Activated CD8-positive, alpha-beta memory T cell treated with anti-CD3 and anti-CD28 coated beads for 1 hour (primary cell): Measurements from ENCODE around the gene RUNX2.

Experiments used
- DNase-seq, 2 donors: peaks; one replicate each; pipeline ENCODE4 v3.0.0-alpha.2; 2020; ENCODE audit warnings: low read depth in 1 of 2; ENCODE audit errors: extremely low read depth in 1 of 2

The RUNX2 gene

DNA sequence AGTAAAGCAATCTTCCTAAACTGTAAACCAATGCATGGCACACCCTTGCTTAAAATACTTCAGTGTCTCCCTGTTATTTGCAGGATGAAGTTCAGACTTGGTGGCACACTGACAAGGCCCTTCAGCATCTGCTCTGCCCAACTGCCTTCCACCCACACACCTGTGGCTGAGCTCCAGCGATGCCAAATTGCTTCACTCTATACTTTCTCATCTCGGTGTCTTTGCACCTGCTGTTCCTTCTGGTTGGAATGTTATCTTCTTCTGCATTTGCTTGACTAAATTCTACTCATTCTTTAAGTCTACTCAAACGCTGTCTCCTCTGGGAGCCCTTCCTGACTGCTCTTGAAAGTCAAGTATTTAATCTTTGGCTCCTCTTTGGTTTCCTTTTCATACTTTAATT is 149.7 kb downstream of the RUNX2 start:
- DNase-seq = no peak

DNA sequence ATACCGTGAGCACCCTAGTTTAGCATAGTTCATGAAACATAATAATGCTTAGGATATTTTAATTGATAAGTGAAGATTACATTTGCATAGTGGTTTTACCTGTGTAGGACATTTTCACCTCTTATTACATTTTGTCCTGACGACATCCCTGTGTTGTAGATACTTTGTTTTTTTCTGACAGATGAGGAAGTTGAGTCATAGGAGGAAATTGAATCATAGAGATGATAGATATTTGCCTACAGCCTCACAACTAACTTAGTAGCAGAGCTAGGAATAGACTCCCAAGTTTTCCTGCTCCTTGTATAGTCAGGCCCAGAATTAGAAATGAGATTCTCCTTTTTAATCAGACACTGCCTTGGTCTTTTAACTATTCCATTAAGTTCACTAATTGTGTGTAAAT is 150.1 kb downstream of the RUNX2 start:
- DNase-seq = no peak

DNA sequence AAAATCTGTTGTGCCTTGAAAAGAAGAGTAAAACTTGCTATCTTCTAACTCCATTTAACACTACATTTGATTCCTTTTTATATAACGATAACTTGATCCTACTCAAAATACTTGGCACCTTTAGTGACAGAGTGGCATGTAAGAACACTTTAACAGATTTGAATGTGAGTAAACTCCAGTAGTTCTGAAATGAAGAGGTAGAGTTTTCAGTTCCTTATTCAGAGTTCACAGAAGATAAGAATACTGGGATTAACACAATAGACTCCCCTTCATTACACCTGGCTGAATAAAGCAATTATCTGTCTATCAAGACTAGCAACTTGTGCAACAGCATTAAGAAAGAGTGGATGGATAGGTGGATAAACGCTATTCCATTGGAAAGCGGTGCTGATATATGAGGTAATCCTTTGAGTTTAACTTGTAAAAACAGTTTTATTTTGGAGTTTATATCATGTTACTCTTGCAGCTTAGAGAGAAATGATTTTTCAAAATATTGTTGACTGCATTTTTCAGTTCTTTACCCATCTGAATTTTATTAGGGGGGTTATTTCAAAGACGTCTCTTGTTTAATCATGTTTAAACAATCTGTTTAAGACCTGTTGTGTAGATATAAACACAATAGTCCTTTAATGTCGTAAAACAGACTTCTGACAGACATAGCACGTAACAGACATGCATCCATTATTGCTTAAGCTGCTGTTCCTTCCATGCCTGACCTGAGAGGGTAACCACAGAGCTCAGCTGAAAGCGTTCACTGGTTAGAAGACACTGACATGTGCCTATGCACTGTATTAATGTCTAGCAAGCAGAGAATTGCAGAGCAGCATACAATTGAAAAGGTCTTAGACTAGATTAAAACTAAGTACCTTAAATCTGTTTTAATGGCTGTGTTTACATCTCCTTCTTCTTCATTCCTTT is 152.0 kb downstream of the RUNX2 start:
- DNase-seq = no peak

- no peak for DNase-seq
Measured at GRCh38 chr6:45480752-45481415, 152.8 kb downstream of the RUNX2 start.

GRCh38 chr6:45483021-45483420 is 154.9 kb downstream of the RUNX2 start:
- DNase-seq = no peak

DNA sequence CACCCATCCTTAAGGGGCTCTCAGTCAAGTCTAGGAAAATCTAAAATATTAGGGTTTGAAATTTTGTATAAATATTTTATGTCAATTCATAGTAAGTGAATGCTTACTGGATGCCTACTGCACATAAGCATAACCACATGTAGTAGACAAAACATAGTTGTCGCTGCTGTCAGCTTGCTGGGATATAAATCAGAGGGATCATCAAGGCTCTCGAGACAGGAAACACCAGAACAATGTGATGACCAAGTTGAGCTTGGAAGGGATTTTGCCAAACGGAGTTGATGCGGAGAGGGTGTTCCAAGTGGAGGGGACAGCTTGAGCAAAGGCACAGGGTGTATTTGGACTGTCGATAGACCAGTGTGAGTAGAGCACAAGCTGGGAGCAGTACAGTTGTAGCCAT is 155.4 kb downstream of the RUNX2 start:
- DNase-seq = no peak

DNA sequence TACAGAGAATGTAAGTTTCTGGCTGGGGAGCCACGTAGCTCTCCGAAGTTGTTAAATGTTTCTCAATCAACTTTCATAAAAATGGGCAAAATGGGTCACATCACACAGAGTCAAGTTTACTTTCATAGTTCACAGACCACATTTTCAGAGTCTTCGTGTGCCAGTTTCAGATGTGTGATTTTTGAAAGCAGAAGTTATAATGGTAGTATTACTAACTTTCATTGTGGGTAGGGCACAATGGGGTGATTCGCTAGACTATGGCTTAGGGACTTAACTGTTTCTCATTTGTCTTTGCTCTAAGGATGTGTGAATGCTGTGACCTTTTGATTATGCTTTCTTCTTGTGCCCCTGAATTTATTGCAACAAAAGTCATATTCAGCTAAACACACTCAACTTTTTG is 158.6 kb downstream of the RUNX2 start:
- no peak for DNase-seq

DNA sequence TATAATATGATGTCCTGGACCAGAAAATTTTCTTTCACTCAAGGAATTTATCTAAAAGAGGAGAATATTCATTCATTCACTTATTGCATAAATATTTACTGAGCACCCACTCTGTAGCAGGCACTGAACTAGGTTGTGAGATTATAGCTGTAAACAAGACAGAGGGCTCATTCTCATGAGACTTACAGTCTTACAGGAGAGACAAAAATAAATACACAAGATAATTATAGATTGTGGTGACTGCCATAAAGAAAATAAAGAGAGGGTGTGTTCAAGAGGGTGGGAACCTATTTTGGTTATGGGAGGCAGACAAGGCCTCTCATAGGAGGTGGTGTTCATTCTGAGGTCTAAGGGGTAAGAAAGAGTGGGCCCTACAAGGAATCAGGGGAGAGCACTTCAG is 159.5 kb downstream of the RUNX2 start:
- DNase-seq = no peak

DNA sequence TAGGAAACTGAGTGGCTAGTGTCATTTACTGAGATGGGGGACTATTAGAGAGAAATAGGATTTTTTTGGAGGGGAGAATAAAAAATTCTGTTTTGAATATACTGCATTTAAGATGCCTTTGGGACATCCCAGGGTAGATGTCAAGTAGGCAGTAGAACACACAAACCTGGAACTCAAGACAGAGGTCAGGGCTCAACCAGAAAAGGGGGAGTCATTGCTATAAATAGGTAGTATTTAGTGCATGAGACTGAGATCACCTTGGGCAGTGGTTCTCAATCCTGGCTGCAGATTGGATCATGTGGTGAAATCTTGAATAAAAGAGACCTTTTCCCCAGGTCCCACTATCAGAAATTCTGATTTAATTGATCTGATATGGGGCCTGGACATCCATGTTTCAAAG is 160.1 kb downstream of the RUNX2 start:
- no peak for DNase-seq

DNA sequence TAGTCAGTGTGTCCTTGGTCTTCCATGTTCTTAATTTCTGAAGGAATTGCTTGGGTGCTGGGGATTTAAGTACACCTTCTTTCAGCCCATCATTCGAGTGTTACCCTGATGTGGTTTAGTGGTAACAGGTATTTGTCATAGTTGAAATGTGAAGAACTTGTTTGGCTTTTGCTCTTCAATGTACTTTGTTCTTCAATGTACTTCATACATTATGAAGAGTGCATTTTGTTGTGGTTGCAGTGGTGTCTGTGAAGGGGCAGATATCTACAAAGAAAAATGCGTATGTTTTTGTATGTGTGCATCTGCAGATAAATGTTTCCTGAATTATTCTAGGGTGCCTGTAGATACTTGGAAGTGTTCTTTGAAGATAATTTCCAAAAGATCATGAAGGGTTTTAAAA is 160.8 kb downstream of the RUNX2 start:
- DNase-seq = no peak

GRCh38 chr6:45491048-45491735 is 163.1 kb downstream of the RUNX2 start:
- no peak for DNase-seq

DNA sequence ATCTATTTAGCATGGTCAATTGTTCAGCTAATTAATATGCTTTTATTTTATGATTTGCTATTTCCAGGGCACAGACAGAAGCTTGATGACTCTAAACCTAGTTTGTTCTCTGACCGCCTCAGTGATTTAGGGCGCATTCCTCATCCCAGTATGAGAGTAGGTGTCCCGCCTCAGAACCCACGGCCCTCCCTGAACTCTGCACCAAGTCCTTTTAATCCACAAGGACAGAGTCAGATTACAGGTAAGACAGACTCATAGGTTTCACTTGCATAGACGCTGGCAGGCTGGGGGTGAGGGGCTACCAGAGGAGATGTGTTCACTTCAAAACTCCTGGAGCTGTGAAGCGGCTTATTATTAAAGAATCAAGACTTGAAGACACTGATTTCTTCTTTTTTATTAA is 163.7 kb downstream of the RUNX2 start:
- no peak for DNase-seq

GRCh38 chr6:45493761-45494160 is 165.6 kb downstream of the RUNX2 start:
- DNase-seq = no peak

GRCh38 chr6:45494416-45495135 is 166.4 kb downstream of the RUNX2 start:
- DNase-seq = no peak

DNA sequence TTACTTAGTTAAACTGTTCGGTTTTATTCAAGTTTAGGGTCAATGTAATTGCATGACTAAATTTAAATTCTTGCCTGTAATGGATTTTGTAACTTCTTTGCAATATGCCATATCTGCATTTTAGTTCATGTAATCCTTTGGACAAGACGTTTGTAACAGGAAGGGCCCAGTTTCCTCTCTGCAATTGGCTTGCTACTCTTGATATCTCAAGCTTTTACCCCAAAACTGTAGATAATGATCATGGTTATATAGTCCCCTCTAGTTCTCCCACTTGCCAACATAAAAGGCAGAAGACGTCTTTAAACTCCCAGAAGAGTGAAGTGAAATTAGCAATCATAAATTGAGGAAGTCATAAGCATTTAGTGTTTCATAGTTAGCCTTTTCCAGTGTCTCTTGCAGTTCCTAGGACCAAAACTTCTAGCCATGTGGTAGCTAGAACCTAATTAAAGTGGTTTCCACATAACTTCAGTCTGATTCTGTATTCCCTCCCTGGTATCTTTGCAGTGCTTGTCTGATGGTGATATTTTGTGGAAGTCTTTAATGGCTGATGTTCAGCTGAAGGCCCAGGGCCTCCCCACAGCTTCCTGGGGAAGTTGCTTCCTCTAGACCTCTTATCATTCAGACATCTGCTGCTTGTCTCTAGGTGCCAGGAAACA is 167.4 kb downstream of the RUNX2 start:
- no peak for DNase-seq

DNA sequence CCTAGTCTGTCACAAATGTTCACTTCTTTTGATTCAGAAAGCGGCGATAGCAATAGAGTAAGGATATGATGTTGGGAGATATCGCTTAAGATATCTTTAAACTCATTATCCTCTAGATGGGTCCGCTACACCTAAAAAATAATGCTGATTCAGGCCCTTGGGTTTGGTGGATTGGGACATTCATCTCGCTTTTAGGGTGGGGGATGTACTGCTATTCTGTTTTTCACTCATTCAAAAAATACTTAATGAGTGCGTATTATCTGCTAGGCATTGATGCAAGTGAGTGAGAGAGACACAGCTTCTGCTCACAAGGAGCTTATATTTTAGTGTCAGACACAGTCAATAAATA is 167.9 kb downstream of the RUNX2 start:
- no peak for DNase-seq

GRCh38 chr6:45498591-45498990 is 170.5 kb downstream of the RUNX2 start:
- no peak for DNase-seq

- no peak for DNase-seq
Measured at GRCh38 chr6:45500924-45501816, 173.0 kb downstream of the RUNX2 start.

DNA sequence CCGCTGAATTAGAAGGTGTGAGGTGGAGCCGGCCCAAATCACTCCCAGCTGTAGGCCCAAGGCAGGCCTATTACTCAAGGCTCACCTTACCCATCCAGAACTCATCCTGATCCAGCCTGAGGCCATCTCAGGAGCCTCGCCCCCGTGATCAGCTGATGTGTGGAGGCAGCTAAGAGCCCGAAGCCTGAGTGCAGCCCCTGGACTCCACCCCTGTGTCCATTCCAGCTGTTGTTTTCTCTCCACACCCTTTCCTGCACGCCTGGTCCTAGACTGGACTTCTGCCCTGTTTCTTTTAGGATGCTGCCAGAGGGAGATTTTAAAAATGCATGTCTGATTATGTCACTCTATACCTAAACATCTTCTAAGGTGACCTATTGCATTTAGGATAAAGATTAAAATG is 174.3 kb downstream of the RUNX2 start:
- DNase-seq = no peak

GRCh38 chr6:45504947-45505346 is 176.8 kb downstream of the RUNX2 start:
- DNase-seq = no peak
